ENCODE data around the gene SERPING1.

The SERPING1 gene

DNA sequence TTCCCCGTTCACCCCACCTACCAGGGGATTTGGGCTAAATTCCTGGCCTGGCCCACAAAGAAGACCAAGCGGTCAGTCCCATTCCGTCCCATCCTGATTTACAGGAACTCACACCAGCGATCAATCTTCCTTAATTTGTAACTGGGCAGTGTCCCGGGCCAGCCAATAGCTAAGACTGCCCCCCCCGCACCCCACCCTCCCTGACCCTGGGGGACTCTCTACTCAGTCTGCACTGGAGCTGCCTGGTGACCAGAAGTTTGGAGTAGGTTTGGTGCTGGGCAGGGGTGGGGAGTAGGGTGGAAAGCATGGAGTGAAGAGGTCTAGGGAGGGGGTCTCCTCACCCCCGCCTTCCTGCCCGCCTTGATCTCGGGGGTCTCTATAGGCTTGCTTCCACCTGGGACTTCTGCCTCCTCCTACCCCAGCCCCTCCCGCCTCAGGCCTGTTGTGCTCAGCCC lies at the start of gene SERPING1:
SERPING1 (plus strand) TSS at position 225 of the 455 bp plus-strand sequence. CDS start 586 bp downstream, outside the sequence.
- no peak for DNase-seq

DNA sequence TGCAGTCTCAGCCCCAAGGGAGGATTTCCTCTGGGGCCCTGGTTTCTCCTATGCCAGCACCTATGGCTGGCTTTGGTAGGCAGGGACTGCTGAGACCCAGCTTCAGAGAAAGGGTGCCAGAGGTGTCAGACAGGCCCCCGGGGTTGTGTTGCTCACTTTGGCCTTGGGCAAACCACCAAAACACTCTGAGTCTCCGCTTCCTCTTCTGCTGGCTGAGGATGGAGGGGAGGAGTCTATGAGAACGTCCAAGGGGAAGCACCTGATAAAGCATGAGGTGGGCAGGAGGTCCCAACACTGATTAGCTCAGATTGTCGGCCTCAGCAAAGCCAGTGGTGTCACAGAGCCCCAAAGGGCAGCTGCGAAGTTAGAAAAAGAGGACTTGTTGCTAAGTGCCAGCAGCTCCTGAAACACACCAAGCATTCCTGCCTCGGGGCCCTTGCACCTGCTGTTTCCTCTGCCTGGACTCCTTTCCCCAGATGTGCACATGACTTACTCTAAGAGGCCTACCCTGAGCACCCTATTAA lies 49.6 kb upstream of the SERPING1 start:
- no peak for DNase-seq

DNA sequence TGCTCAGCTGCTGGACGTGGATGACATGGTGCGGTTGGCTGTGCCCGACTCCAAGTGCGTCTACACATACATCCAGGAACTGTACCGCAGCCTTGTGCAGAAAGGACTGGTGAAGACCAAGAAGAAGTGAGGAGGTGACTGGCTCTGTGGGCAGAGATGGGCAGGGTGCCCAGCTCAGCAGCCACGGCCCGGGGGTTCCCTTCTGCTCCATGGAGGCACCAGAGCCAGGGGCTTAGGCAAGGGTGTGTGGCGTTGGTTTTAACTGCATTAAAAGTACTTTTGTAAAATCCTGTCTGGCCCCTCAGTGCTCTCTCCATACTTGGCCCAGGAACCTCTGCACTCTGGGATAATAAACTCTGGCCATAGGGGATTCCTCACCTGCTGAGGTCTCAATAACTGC lies 47.5 kb upstream of the SERPING1 start:
- DNase-seq = no peak

DNA sequence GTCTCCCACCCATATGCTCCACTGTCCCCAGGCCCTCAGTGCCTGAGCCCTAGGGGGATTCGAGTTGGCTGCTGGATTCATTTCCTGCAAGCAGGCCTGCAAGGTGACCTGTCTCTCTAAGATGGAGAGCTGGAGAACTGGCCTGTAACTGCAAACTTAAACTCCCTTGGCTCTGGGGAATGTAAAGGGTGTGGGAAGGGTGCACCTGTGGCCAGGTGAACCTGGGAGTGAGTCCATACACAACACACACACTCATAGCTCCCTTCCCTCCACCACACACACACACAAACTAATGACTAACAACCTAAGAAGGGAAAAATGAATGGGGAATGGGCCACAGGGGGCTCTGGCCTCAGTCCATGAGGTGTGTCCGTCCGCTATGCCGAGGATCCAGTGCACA lies 45.5 kb upstream of the SERPING1 start:
- DNase-seq = no peak

DNA sequence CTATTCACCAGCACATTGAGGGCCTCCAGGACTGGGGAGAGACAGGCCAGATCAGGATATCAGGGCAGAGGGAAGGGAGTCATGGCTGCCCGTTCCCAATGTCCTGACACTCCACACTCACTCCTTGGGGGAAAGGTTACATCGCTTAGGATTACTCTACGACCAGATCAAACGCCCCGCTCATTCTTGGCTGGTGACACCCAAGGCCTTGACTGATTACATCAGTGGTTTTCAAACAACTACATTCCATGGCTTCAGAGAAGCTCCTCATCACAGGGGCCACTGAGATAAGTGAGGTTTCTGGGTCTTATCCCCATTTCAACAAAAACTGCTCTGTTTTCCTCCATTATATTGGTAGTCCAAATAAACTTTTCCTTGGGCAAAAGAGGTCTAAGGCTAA lies 45.0 kb upstream of the SERPING1 start:
- DNase-seq = no peak

DNA sequence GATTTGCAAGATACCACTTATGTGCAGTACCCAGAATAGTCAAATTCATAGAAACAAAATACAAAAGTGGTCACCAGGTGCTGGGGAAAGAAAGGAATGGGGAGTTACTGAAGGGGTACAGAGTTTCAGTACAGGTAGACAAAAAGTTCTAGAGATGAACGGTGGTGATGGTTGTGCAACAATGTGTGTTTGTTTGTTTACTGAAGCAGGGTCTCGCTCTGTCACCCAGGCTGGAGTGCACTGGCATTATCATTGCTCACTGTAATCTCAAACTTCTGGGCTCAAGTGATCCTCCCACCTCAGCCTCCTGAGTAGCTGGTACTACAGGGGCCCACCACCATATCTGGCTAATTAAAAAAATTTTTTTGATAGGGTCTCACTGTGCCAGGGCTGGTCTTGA lies 42.1 kb upstream of the SERPING1 start:
- no peak for DNase-seq

DNA sequence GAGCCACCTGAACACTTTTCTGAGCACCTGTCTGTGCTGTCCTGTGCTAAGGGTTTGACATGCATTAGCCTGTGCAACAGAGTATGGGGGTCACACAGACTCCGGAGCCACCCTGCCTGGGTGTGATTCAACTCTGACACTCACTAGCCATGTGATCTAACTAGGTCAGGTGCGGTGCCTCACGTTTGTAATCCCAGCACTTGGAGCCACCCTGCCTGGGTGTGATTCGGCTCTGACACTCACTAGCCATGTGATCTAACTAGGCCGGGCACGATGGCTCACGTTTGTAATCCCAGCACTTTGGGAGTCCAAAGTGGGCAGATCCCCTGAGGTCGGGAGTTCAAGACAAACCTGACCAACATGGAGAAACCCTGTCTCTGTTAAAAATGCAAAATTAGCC lies 41.4 kb upstream of the SERPING1 start:
- no peak for DNase-seq

DNA sequence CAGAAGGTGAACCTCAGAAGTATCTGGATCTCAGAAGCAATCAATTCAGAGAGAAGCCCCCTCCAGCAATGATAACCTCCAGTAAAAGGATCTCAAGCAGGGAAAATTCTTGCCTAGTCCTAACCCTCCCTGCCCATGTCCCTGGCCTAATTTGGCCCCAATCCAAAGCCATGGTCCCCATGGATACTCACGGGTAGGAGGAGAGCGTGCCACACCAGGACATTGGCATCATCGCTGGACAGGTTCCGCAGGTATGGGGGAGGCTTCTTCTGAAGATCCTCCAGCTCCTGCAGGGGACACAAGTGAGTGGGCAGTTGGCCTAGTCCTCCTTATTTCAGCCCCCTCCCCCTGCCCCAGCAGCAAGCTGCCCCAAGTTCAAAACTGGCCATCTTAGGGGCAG lies 37.3 kb upstream of the SERPING1 start:
- no peak for DNase-seq

DNA sequence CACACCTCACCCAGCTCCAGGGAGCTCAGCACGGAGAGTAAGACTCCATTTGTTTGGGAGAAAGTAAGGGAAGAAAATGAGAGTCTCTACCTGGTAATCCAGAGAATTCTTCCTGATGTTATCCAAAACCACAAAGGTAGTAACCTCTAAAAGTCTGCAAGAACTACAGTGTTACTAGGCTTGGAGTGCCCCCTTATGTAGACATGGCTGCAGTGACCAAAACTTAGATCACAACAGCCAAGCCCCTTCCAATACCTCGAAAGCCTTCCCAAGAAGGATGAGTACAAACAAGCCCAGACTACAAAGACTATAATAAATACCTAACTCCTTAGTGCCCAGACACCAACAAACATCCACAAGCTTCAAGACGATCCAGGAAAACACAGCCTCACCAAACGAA lies 34.9 kb upstream of the SERPING1 start:
- DNase-seq = no peak

DNA sequence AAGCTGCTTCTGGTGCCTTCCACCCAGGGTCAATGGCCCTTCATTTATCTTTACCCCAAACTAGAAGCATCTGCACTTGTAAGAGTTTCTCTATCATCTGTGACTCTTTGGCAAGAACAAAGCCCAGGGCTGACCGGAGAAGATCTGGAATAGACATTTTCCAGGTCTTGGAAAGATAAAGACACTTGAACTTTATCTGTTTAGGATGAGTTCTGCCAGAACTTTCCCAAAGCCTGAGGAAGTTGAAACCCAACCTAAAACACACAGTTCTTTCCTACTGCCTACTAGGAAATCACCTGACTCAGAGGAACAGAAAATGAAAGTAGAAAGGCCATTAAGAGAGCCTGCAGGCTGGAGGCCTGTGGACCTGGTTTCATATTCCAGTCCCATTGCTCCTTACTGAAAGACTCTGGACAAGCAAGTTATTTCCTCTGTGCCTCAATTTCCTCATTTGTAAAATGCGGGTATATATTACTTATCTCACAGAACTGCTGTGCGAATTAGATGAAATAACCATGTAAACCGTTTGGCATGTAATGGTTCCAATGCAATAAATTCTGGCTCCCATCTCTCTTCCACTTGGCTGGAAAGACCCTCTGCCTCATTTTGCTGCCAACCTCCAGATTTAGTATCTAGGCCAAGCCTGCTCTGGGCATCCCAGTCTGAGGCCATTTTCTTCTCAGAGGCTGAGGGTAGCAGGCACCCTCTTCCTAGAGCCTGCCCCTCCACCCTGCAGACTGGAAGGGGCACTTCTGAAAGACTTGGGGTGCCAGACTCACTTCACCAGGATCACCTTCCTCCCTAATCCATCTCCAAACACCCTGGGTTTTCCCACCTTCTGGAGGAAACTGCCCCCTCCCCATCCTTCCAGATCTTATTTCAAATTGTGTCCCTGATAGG lies 31.2 kb upstream of the SERPING1 start:
- DNase-seq = peak; percentile 16

DNA sequence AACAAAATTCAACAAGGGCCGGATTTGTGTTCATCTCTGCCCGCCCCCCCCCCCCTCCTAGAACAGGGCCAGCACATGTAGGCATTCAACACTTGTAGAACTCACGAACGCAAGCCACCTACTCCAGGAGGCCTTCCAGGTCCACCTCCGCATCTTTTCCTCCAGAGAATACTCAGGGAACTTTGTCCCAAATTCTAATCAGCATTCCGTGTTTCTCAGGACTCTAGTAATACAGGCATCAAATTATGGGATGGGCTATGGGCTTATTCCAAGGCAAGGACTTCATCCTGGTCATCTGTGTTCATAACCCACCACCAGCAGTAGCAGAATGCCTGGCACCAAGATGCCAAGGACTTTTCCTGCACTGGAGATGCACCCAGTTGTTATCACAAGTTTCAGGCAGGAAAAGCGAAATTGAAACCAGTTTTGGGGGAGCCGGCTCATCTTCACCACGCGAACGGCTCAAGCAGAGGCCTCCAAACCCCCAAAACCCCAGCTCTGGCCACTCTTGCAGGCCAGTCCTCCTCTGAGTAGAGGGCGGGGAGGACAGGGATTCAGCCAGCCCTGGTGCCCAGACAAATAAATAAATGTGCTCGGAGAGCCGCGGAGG lies 30.5 kb upstream of the SERPING1 start:
- no peak for DNase-seq

DNA sequence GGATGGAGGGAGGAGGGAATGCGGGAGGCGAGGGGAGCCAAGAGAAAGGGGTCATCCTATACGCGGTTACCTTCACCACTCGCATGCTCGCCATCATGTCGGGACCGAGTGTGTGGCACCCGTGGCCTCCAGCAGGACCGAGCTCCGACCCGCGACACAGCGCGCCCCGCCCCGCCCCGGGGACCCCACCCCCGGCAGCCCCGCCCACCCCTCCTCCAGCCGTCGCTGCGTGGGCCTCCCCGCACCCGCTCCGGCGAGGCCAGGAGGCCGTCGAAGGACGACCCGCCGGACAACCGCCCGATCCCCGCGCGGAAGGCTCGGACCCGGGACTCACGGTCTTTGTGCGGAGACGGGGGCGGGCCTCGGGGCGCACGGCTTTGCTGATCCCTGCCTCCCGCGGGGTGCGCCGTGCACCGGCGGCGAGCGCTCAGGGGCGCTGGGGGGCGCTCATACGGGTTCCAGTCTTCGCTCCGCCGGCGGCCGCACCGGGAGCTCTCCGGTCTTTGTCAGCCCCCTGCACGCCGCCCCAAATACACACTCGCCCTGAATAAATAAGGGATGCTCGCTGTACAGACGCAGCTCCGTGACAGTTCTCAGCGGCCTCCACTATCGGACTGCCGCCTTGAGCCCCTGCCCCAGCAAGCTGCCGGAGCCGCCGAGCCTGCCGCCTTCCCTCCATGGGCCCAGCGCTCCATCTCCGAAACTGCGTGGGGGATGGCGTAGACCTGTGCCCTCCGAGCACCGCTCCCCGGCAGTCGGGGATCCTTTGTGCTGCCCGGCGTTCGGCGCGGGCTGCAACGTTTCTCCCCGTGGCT lies 29.8 kb upstream of the SERPING1 start, which contains the start of gene UBE2L6:
UBE2L6 (minus strand) TSS at position 158 of the 815 bp plus-strand sequence; CDS start at position 97, 61 bp downstream.
- no peak for DNase-seq

DNA sequence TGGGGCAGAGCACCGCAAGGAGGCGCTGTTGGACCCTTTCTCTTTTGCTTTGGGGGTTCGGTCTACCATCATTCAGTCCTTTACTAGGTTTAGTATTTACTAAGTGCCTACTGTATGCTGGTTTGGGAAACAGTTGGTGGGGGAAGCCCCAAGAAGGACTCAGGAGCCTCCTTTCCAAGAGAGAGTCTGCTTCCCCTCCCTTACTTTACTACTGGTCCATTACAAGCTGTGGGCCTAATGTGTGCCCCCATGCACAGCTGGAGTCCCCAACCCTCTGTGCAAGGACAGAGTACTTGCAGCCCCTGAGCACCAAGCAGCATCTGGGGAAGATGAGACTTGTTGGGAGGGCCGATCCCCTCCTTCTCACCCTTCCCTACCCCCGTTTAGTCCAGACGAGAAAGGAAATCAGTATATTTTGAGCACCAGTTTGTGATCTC lies 29.1 kb upstream of the SERPING1 start:
- no peak for DNase-seq

DNA sequence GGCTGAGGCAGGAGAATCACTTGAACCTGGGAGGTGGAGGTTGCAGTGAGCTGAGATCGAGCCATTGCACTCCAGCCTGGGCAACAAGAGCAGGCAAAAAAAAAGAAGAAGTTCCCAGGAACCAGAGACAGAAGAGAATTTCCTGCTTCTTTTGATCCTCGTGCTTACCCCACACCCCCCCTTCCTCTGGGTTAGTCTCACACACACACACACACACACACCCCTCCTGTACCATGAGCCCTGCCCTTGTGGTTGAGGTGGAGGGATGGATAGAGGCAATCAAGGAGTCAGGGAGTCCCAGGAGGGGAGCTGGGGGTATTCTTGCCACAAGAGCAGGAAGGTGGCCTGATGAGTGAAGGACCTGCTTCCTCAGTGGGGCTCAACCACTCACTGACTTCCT lies 25.9 kb upstream of the SERPING1 start:
- DNase-seq = peak; percentile 10

DNA sequence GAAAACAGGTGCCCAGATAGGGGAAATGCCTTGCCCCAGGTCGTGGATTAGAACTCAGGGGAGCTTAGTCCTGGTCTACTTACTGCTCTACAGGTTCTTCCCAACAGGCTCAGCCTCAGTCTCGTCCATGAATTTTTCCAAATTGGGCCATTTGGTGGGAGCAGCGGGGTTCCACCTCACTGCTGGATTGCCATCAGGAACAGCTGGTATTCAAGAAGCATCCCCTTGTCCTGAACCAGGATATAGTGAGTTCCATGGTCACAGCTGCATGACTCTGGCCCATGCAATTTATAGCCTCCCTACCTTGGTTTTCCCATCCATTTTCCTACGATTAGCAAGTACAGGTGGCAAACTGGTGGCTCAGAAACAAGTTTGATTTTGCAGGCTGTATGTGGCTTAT lies 23.4 kb upstream of the SERPING1 start:
- DNase-seq = no peak

DNA sequence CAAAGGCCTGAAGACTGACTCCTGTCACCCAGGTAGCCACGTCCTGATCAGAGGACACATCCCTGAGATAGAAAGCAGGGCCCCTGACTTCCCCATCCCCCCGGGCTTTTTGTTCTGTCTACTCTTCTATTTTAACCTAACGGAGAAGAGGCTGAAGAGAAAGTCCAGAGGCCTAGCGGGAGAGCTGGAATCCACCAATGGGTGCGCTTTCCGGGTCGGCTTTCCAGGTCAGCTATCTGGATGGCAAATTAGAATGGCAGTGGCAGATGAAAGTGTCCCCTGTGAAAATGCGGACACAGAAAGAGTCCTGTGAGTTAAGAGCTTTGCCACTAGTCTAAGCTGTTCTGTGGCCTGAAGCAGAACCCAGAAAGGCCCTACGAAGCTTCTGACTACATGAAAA lies 13.1 kb upstream of the SERPING1 start:
- DNase-seq = no peak

DNA sequence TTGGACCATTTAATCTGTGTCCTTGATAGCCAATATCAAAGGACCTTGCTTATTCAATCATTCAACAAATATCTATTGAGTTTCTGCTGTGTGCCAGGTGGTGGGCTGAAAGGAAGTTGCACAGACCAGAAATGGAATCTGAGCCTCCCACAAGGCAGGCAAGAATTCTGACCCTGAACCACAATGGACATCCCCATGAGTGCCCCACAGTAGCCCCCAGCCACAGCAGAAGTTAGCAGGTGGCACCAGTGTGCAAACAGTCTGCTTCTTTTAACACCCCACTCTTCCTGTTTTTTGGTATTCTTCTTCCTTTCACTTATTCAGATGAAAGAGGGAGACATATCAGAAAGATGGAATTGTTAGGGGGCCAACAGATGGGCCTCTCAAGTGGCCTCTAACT lies 12.2 kb upstream of the SERPING1 start:
- no peak for DNase-seq

DNA sequence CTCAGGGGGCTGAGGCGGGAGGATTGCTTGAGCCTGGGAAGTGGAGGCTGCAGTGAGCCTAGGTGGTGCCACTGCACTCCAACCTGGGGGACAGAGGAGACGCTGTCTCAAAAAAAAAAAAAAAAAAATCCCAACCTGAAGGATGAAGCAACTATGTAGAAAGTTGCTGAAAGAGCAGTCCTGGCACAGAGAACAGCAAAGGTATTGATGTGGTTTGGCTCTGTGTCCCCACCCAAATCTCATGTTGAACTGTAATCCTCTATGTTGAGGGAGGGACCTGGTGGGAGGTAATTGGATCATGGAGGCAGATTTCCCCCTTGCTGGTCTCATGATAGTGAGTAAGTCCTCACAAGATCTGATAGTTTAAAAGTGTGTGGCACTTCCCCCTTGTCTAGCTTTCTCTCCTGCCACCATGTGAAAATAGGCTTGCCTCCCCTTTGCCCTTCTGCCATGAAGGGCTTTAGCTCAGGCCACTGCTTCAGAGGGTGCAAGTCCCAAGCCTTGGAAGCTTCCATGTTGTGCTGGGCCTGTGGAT lies 10.7 kb upstream of the SERPING1 start:
- DNase-seq = no peak

DNA sequence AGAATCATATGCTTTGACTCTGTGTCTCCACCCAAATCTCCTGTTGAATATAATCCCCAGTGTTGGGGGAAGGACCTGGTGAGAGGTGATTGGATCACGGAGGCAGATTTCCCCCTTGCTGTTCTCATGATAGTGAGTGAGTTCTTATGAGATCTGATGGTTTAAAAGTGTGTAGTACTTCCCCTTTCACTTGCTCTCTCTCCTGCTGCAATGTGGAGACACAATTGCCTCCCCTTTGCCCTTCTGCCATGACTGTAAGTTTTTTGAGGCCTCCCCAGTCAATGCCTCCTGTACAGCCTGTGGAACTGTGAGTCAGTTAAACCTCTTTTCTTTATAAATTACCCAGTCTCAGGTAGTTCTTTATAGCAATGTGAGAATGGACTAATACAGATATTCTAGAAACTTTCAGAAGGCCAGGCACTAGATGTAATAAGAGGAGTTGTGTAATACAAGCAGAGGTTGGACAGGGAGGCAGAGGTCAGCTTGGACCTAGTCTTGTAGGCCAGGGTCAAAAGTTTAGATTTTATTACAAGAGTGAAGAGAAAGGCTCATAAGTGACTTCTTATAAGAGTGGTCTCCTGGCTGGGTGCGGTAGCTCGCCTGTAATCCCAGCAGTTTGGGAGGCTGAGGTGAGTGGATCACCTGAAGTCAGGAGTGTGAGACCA lies 9.3 kb upstream of the SERPING1 start:
- DNase-seq = no peak

DNA sequence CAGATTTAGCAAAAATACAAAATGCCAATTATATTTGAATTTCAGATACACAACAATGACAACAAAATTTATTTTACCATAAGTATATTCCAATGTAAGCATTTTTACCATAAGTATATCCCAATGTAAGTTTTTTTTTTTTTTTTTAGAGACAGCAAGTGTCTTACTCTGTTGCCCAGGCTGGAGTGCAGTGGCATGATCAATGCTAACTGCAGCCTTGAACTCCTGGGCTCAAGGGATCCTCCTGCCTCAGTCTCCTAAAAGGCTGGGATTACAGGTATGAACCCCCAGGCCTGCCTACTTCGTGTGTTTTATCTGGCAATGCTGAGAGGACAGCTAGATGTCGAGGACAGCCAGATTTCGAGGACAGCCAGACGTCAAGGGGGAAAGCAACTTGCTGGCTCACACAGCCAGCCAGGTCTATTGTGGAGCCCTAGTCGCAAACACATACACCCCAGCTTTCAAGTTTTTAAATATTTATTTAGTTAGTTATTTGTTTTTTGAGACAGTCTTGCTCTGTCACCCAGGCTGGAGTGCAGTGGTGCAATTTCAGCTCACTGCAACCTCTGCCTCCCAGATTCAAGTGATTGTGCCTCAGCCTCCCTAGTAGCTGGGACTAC lies 1.1 kb upstream of the SERPING1 start:
- DNase-seq = no peak

DNA sequence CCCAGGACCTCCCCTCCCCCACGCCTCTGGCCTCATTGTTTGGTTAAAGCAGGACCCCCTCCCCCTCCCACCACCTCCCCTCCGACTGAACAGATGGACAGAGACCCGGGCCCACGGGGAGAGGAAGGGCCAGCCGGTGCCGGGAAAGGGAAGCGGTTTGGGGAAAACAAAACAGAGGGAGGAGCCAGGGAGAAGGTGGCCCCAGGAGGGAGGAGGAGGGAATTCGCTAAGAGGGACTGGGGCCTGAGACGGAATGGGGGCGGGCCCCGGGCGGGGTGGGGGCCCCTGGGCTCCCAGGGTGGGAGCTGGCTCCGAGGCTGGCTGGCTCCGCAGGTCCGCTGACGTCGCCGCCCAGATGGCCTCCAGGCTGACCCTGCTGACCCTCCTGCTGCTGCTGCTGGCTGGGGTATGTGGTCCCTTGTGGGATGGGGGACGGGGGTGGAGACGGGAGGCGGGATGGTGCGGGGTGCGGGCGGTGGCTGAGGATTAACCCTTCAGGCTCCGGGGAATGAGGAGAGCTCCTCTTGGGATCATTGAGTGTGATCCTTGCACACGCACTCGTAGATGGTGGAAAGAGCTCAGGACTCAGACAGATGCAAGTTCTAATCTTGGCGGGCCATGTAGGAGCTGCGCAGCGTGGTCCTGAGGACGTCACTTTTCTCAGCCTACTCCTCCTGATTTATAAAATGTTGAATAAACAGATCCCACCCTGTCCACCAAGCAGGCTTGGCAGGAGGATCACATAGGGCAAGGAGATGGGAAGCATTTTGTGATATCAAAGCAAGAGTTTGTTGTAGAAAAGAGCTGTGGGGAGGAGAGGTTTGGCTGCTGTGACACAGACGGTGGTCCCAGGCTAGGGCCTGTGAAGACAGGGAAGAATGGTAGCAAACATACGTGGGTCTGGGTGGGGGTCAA lies 688 bp downstream of the SERPING1 start:
- no peak for DNase-seq

Measured in GF-D8 (cell line).